IMR-90 (cell line): ENCODE data around the gene SEPSECS. TPM values are rescaled to one million over a fixed set of nuclear protein-coding genes. Genes with fewer than 3 reads are reported as not detected.
A peak's percentile ranks its signal among the peaks of the same experiment; 100 is the strongest.

Source experiments
- ATAC-seq: fragments of 200-7000 bp; cut with Tn5 transposase; 2 replicates; pipeline ENCODE4 v1.9.1; 2020; ENCODE audit warnings: low read depth, mild to moderate bottlenecking, moderate library complexity
- BruUV-seq: library from RNA; stranded (reverse); fragments of 400-500 nt; replicated peaks from 2 replicates; lab custom pipeline; 2021; lab: Mats Ljungman, UMichigan
- CTCF ChIA-PET: fragments of 300-600 bp; formaldehyde crosslinking; extraction: SDS; loops from one replicate; lab custom pipeline; 2021; ENCODE audit warnings: antibody characterized with exemption; lab: Yijun Ruan, JAX
- POLR2A ChIA-PET: fragments of 300-600 bp; sonication (Branson Sonifier 250); formaldehyde crosslinking; loops from one replicate; lab custom pipeline; 2022; ENCODE audit warnings: antibody characterized with exemption; ENCODE audit not compliant: unreplicated experiment; lab: Charles Lee
- DNase-seq: peaks from one replicate; pipeline ENCODE4 v3.0.0; 2013
- H2AFZ ChIP-seq: replicated peaks from 2 replicates; pipeline ENCODE3; 2013; ENCODE audit warnings: low read length, mild to moderate bottlenecking; ENCODE audit not compliant: poor library complexity
- H2AK5ac ChIP-seq: 2 replicates; pipeline ENCODE4 v1.6.1; 2013; ENCODE audit warnings: low read depth, low read length, inconsistent platforms
- H2AK9ac ChIP-seq: replicated peaks from 2 replicates; pipeline ENCODE3; 2013; ENCODE audit warnings: mild to moderate bottlenecking, low read depth, low read length, moderate library complexity; ENCODE audit not compliant: poor library complexity
- H2BK120ac ChIP-seq: 2 replicates; pipeline ENCODE4 v1.6.1; 2013; ENCODE audit warnings: low read depth, low read length, inconsistent platforms
- H2BK15ac ChIP-seq: 3 replicates; pipeline ENCODE4 v1.6.1; 2013; ENCODE audit warnings: low read depth, low read length, inconsistent platforms
- H2BK20ac ChIP-seq: 2 replicates; pipeline ENCODE4 v1.6.1; 2013; ENCODE audit warnings: low read depth, mild to moderate bottlenecking, inconsistent platforms, low read length, moderate library complexity
- H2BK5ac ChIP-seq: 2 replicates; pipeline ENCODE4 v1.6.1; 2013; ENCODE audit warnings: mild to moderate bottlenecking, low read depth, low read length, inconsistent platforms; ENCODE audit not compliant: poor library complexity, severe bottlenecking
- H3K14ac ChIP-seq: replicated peaks from 2 replicates; pipeline ENCODE4 v1.6.1; 2013; ENCODE audit warnings: low read depth, low read length, inconsistent platforms
- H3K18ac ChIP-seq: 2 replicates; pipeline ENCODE4 v1.6.1; 2013; ENCODE audit warnings: low read depth, low read length, control low read depth
- H3K23ac ChIP-seq: 2 replicates; pipeline ENCODE4 v1.6.1; 2013; ENCODE audit warnings: low read depth, low read length, inconsistent platforms
- H3K27ac ChIP-seq: 2 replicates; pipeline ENCODE4 v1.5.1; 2013; ENCODE audit warnings: mild to moderate bottlenecking, control low read depth, low read length; ENCODE audit not compliant: insufficient read depth
- H3K27me3 ChIP-seq: 2 replicates; pipeline ENCODE4 v1.6.1; 2013; ENCODE audit warnings: low read length; ENCODE audit not compliant: control insufficient read depth, insufficient read depth
- H3K36me3 ChIP-seq: 2 replicates; pipeline ENCODE4 v1.6.1; 2013; ENCODE audit warnings: low read length, mixed read lengths; ENCODE audit not compliant: control insufficient read depth, insufficient read depth
- H3K4ac ChIP-seq: 2 replicates; pipeline ENCODE4 v1.6.1; 2013; ENCODE audit warnings: low read depth, low read length, inconsistent platforms
- H3K4me1 ChIP-seq: 2 replicates; pipeline ENCODE4 v1.6.1; 2013; ENCODE audit warnings: low read length, mixed read lengths; ENCODE audit not compliant: control insufficient read depth, insufficient read depth
- H3K4me2 ChIP-seq: 2 replicates; pipeline ENCODE4 v1.6.1; 2013; ENCODE audit warnings: low read depth, mild to moderate bottlenecking, control low read depth, low read length, moderate library complexity
- H3K4me3 ChIP-seq: 2 replicates; pipeline ENCODE4 v1.5.1; 2013; ENCODE audit warnings: low read depth, mild to moderate bottlenecking, control low read depth, low read length, moderate library complexity; ENCODE audit not compliant: insufficient read depth
- H3K56ac ChIP-seq: 2 replicates; pipeline ENCODE4 v1.6.1; 2013; ENCODE audit warnings: low read length, inconsistent platforms; ENCODE audit not compliant: insufficient read depth; ENCODE audit errors: extremely low read depth
- H3K79me1 ChIP-seq, 2 experiments: 2 replicates each; pipeline ENCODE4 v1.6.1; 2013; ENCODE audit warnings: low read length in 2 of 2, inconsistent platforms in 1 of 2, low read depth in 1 of 2
- H3K9ac ChIP-seq: 2 replicates; pipeline ENCODE4 v1.6.1; 2013; ENCODE audit warnings: low read depth, low read length, control low read depth
- H3K9me1 ChIP-seq: 2 replicates; pipeline ENCODE4 v1.6.1; 2013; ENCODE audit warnings: low read length, inconsistent platforms; ENCODE audit not compliant: insufficient read depth
- H3K9me3 ChIP-seq: 2 replicates; pipeline ENCODE4 v1.6.1; 2013; ENCODE audit warnings: low read length; ENCODE audit not compliant: control insufficient read depth, insufficient read depth
- H4K20me1 ChIP-seq: 2 replicates; pipeline ENCODE4 v1.6.1; 2013; ENCODE audit warnings: low read length, inconsistent platforms; ENCODE audit not compliant: insufficient read depth
- H4K5ac ChIP-seq: 2 replicates; pipeline ENCODE4 v1.6.1; 2013; ENCODE audit warnings: mild to moderate bottlenecking, low read depth, low read length, control low read depth
- H4K8ac ChIP-seq, 2 experiments: 2 replicates each; pipeline ENCODE4 v1.6.1; 2013; ENCODE audit warnings: low read depth in 2 of 2, low read length in 2 of 2, control low read depth in 1 of 2, inconsistent platforms in 1 of 2
- H4K91ac ChIP-seq: 2 replicates; pipeline ENCODE4 v1.6.1; 2013; ENCODE audit warnings: low read depth, low read length, inconsistent platforms; ENCODE audit not compliant: insufficient read depth
- CHD1 ChIP-seq: IDR thresholded peaks from 2 replicates; pipeline ENCODE4 v1.6.1; 2012; ENCODE audit warnings: low read depth, low read length, improper control_type of control experiment
- MAFK ChIP-seq: IDR thresholded peaks from 2 replicates; pipeline ENCODE4 v1.6.1; 2012; ENCODE audit warnings: low read depth, low read length, improper control_type of control experiment
- whole genome bisulfite sequencing, 2 experiments: methylation state at CpG; one replicate each; pipeline versions ENCODE4 v1.1.5 to v1.1.7; 2013; ENCODE audit warnings: missing lambda C conversion rate in 2 of 2; ENCODE audit not compliant: insufficient read length in 1 of 2; ENCODE audit errors: extremely low coverage in 2 of 2; 5-methylcytosine and 5-hydroxymethylcytosine counted together
- dilution Hi-C: fragments of 300-500 bp; cut with HindIII; formaldehyde crosslinking; loops from one replicate; pipeline ENCODE4 v1.14.3; 2018; ENCODE audit warnings: low sequenced_read_pairs; ENCODE audit not compliant: unreplicated experiment
- in situ Hi-C: fragments of 300-500 bp; cut with MboI; formaldehyde crosslinking; loops from 3 replicates; pipeline ENCODE4 v1.14.3; 2019; ENCODE audit warnings: low sequenced_read_pairs, inconsistent platforms, mixed read lengths
- intact Hi-C: fragments of 100-400 bp; cut with micrococcal nuclease; formaldehyde crosslinking; loops from 2 replicates; pipeline ENCODE4 v1.10.0; 2022
- polyA plus RNA-seq, 3 experiments: library from polyadenylated mRNA; depleted of rRNA; stranded (reverse); fragments of >200 nt; gene quantifications; 2 replicates each; pipeline ENCODE4 v1.2.3, GENCODE V29; 2012; ENCODE audit warnings: low replicate concordance in 1 of 3
- total RNA-seq: library from RNA; depleted of rRNA; stranded (reverse); fragments of >200 nt; gene quantifications from 2 replicates; pipeline ENCODE4 v1.2.3, GENCODE V29; 2012

The SEPSECS gene
- total and polyA plus RNA-seq, 2 of the 4 experiments (the other 2 are of a cell fraction), result 1.7 to 5.0 TPM

GRCh38 chr4:25177147-25177546, 16.9 kb upstream of the SEPSECS start:
- Histone ChIP-seq H3K18ac (no peak overlapping the region), H3K4ac (no peak overlapping the region), H3K9ac (no peak overlapping the region), H4K5ac (no peak overlapping the region), H3K9me3 (no peaks in the 10 kb centered on the region), H2AK5ac (no peak overlapping the region), H4K20me1 (no peaks in the 10 kb centered on the region), H3K4me3 (no peak overlapping the region), H4K91ac (no peak overlapping the region), H3K23ac (no peak overlapping the region), H4K8ac (no peak overlapping the region), H2BK15ac (no peak overlapping the region), H3K56ac (no peak overlapping the region), H3K4me1 (peaks cover 8% of the 10 kb centered on the region), H3K4me2 (no peak overlapping the region), H3K27me3 (no peaks in the 10 kb centered on the region), H2AFZ (no peak overlapping the region), H3K79me1 (0 out of 4 replicates have a peak, but pooled peaks cover 0 to 3% of the 10 kb centered on the region in 2 experiments), H2BK120ac (no peak overlapping the region), H2BK5ac (no peak overlapping the region), H3K14ac (no peak overlapping the region), H3K36me3 (no peaks in the 10 kb centered on the region), H3K9me1 (no peaks in the 10 kb centered on the region), H2AK9ac (no peak overlapping the region), H3K27ac (no peak overlapping the region), H2BK20ac (no peak overlapping the region)
- 80% methylated on average over 1 of the region's 2 CpGs; no CpG with 5 or more reads in 1 of the 2 experiments for WGBS, 2 experiments
- dilution Hi-C loops (no loop called here), in situ Hi-C loops (no loop called here), intact Hi-C loops (no loop called here)
- no TSS peak for BruUV-seq
- ATAC-seq (no peak), DNase-seq (no peak)
- ChIA-PET POLR2A (no interaction called here), CTCF (interaction anchor here (1.1 kb wide), 1 partner anchor 190 kb away, joined by 4 read pairs; no protein-coding TSS in a partner anchor)
- TF ChIP-seq CHD1 (no peak), MAFK (peak; percentile 87)
